ENCODE results near the gene OPN4.
"Not testable (repeated sequence)": the region's sequence is repeated elsewhere in the genome, so short reads cannot be mapped to it uniquely, and the experiment has no call there.

The OPN4 gene

DNA sequence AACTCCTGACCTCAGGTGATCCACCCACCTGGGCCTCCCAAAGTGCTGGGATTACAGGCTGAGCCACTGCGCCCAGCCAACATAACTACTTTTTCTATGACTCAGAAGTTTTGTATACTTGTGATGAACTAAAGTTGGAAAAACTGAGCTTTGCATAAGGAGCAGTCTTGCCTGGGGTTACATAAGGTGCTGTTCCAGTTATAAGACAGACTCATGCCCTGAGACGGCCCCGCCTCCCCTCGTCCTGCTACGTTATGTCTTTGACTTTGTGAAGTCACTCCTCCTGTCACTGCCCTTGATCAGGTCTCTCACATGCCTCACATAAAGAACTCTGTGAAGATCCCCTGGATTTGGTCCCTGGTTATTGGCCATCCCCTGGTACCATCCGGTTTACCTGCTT lies 40.4 kb upstream of the OPN4 start:
- Mint-ChIP-seq H3K9me3 (peaks cover 15% of the 10 kb centered on the region), H3K4me3 (no peak overlapping the region), H3K27me3 (ENCODE audit: low read depth, poor library complexity) (peaks cover 3% of the 10 kb centered on the region), H3K36me3 (ENCODE audit: low read depth) (no peaks in the 10 kb centered on the region), H3K4me1 (no peaks in the 10 kb centered on the region), H3K27ac (no peak overlapping the region)
- TF ChIP-seq, protein P1, sequence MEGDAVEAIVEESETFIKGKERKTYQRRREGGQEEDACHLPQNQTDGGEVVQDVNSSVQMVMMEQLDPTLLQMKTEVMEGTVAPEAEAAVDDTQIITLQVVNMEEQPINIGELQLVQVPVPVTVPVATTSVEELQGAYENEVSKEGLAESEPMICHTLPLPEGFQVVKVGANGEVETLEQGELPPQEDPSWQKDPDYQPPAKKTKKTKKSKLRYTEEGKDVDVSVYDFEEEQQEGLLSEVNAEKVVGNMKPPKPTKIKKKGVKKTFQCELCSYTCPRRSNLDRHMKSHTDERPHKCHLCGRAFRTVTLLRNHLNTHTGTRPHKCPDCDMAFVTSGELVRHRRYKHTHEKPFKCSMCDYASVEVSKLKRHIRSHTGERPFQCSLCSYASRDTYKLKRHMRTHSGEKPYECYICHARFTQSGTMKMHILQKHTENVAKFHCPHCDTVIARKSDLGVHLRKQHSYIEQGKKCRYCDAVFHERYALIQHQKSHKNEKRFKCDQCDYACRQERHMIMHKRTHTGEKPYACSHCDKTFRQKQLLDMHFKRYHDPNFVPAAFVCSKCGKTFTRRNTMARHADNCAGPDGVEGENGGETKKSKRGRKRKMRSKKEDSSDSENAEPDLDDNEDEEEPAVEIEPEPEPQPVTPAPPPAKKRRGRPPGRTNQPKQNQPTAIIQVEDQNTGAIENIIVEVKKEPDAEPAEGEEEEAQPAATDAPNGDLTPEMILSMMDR (IDR thresholded peaks at IDR 0.05), result no peak
- no peak for DNase-seq

DNA sequence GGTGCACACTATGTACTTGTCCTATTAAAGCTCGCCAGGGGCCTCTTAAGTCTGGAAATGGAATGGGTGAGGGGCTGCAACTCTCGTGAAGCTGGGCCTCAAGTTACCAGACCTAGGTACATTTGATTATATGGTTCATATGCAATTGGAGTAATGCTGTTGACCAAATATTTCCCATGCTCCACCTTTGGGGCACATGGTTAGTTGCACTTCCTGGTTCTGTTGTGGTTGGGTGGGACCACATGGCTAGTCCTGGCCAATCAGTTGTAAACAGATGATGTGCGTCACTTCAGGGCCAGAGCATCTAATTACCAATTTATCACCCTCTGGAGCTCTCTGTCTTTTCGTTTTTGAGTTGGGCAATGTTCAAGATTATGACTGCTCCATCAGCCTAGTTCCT lies 39.5 kb upstream of the OPN4 start:
- no peak overlapping the region for H3K27ac Mint-ChIP-seq
- DNase-seq, result no peak
- peaks cover 15% of the 10 kb centered on the region for H3K9me3 Mint-ChIP-seq
- TF ChIP-seq, protein P1 (IDR thresholded peaks at IDR 0.05), result no peak
- H3K4me1 Mint-ChIP-seq, result no peaks in the 10 kb centered on the region
- no peaks in the 10 kb centered on the region for H3K36me3 Mint-ChIP-seq (ENCODE audit: low read depth)
- H3K27me3 Mint-ChIP-seq (ENCODE audit: low read depth, poor library complexity), result peaks cover 6% of the 10 kb centered on the region
- H3K4me3 Mint-ChIP-seq, result no peak overlapping the region

DNA sequence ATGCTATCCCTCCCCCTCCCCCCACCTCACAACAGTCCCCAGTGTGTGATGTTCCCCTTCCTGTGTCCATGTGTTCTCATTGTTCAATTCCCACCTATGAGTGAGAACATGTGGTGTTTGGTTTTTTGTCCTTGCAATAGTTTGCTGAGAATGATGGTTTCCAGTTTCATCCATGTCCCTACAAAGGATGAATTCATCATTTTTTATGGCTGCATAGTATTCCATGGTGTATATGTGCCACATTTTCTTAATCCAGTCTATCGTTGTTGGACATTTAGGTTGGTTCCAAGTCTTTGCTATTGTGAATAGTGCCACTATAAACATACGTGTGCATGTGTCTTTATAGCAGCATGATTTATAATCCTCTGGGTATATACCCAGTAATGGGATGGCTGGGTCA lies 37.1 kb upstream of the OPN4 start:
- H3K27ac Mint-ChIP-seq; H3K4me3 Mint-ChIP-seq; H3K36me3 Mint-ChIP-seq (ENCODE audit: low read depth); H3K27me3 Mint-ChIP-seq (ENCODE audit: low read depth, poor library complexity); DNase-seq; H3K4me1 Mint-ChIP-seq: not testable (repeated sequence)
- peaks cover 31% of the 10 kb centered on the region for H3K9me3 Mint-ChIP-seq

DNA sequence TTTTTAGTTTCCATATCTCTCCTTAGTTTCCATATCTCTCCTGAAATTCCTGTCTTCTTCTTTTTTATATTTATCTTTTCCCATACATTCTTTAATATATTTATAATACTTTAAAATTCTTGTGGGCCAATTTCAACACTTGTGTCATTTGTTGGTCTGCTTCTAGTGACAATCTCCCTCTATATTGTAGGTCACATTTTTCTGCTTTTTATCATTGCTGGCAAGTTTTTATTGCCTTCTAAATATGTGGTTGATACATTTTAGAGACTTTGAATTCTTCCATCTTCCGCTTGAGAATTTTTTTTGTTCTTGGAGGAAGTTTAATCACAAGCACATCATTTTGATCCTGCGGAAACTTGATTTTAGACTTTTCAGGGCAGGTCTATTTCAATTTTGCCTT lies 26.0 kb upstream of the OPN4 start:
- TF ChIP-seq, protein P1 (IDR thresholded peaks at IDR 0.05), result no peak
- peaks cover 21% of the 10 kb centered on the region for H3K4me1 Mint-ChIP-seq
- no peaks in the 10 kb centered on the region for H3K36me3 Mint-ChIP-seq (ENCODE audit: low read depth)
- H3K27ac Mint-ChIP-seq, result no peak overlapping the region
- H3K9me3 Mint-ChIP-seq, result no peaks in the 10 kb centered on the region
- DNase-seq, result no peak
- peaks cover 48% of the 10 kb centered on the region for H3K27me3 Mint-ChIP-seq (ENCODE audit: low read depth, poor library complexity)
- no peak overlapping the region for H3K4me3 Mint-ChIP-seq

DNA sequence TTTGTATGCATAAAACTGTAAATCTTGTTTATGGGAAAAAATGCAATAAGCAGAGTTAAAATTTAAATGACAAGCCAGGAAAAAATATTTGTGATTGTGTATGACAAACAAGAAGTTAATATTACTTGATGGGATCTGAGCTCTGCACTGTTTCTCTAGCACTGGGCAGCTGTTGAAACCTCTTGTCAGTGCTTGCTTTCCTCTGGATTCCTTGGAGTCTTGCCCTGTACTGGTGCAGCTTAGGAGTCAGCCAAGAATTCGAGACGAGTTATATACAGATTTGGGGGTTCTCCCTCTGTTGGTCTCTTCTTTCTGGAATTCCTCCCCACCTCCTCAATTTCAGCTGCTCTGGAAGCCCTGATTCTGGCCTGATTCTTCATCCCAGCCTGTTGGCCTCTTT lies 24.3 kb upstream of the OPN4 start:
- no peaks in the 10 kb centered on the region for H3K36me3 Mint-ChIP-seq (ENCODE audit: low read depth)
- H3K27ac Mint-ChIP-seq, result no peak overlapping the region
- peaks cover 23% of the 10 kb centered on the region for H3K4me1 Mint-ChIP-seq
- H3K9me3 Mint-ChIP-seq, result no peaks in the 10 kb centered on the region
- H3K27me3 Mint-ChIP-seq (ENCODE audit: low read depth, poor library complexity), result peaks cover 62% of the 10 kb centered on the region
- no peak overlapping the region for H3K4me3 Mint-ChIP-seq
- TF ChIP-seq, protein P1 (IDR thresholded peaks at IDR 0.05), result no peak
- DNase-seq, result no peak

DNA sequence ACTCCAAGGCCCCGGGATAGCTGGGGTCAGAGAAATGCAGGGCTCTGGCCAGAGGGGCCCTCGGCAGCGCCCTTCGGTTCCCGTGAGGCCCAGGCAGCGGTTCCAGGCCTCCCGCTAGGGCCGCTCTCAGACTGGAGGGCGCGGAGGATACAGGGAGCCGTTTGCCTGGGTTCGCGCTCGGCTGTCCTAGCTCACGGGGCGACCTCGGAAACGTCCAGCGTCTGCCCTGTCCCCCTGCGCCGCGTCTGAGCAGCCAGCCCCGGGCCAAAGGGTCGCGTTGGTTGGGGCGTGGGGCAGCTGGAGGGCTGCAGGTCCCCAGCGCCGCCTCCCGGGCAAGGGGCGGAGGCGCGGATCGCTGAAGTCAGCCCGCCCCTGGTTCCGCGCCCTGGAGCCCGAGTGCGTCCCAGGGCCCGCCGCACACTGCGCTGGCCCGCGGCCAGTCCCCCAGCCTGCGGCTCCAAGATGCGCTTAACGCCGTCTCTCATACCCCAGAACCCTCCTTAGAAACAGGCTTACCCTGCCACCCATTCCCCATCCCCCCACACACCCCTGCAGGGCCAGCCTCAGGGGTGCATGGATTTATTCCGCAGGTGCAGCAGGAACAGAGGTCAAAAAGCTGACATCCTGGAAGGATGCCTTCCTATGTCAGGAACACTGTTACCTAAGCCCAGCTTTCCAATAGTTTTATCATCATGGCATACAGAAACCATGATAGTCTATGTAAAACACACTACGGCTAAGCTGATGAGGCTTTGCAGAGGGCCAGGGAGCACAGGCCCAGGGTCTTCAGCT lies 22.1 kb upstream of the OPN4 start:
- Mint-ChIP-seq H3K4me1 (peaks cover 23% of the 10 kb centered on the region), H3K27me3 (ENCODE audit: low read depth, poor library complexity) (peaks cover 74% of the 10 kb centered on the region), H3K36me3 (ENCODE audit: low read depth) (no peaks in the 10 kb centered on the region), H3K9me3 (no peaks in the 10 kb centered on the region), H3K27ac (no peak overlapping the region), H3K4me3 (peak overlapping the region; percentile 73)
- TF ChIP-seq, protein P1 (IDR thresholded peaks at IDR 0.05), result peak; percentile 30
- peak; percentile 78 for DNase-seq
